Kidney (tissue), 14 donors: ENCODE measurements around the gene IRX4. TPM values are rescaled to one million over a fixed set of nuclear protein-coding genes. Genes with fewer than 3 reads are reported as not detected.

Experiments
- DNase-seq, 5 donors: peaks; one replicate each; pipeline ENCODE4 v3.0.0-alpha.2; 2013 to 2020
- FAIRE-seq: peaks from 2 replicates; lab custom pipeline; 2012; peaks lifted over from hg19 to GRCh38; lab: Jason Lieb, UNC
- H3K27ac ChIP-seq, 2 donors: one replicate each; pipeline ENCODE4 v1.7.0; 2013; ENCODE audit warnings: low read depth in 2 of 2, low read length in 2 of 2, inconsistent platforms in 1 of 2
- H3K27me3 ChIP-seq: one replicate; pipeline ENCODE4 v1.7.1; 2013; ENCODE audit warnings: low read length, inconsistent platforms; ENCODE audit not compliant: control insufficient read depth, insufficient read depth
- H3K36me3 ChIP-seq, 3 donors: one replicate each; pipeline versions ENCODE4 v1.7.0 to v1.7.1; 2013; ENCODE audit warnings: low read length in 3 of 3, control low read depth in 1 of 3, inconsistent platforms in 1 of 3; ENCODE audit not compliant: insufficient read depth in 3 of 3, control insufficient read depth in 2 of 3
- H3K4me1 ChIP-seq, 3 donors: one replicate each; pipeline versions ENCODE4 v1.7.0 to v1.7.1; 2013; ENCODE audit warnings: low read length in 3 of 3, inconsistent platforms in 1 of 3, low read depth in 1 of 3; ENCODE audit not compliant: control insufficient read depth in 2 of 3, insufficient read depth in 2 of 3
- H3K4me3 ChIP-seq, 3 donors: one replicate each; pipeline versions ENCODE4 v1.7.0 to v1.8.1; 2013; ENCODE audit warnings: low read length in 3 of 3, control low read depth in 1 of 3, inconsistent platforms in 1 of 3
- H3K9ac ChIP-seq, 3 donors: one replicate each; pipeline versions ENCODE4 v1.7.0 to v1.7.1; 2013; ENCODE audit warnings: low read length in 3 of 3, control low read depth in 1 of 3, inconsistent platforms in 1 of 3
- H3K9me3 ChIP-seq, 3 donors: one replicate each; pipeline versions ENCODE4 v1.7.0 to v1.7.1; 2013; ENCODE audit warnings: low read length in 3 of 3, control low read depth in 1 of 3, inconsistent platforms in 1 of 3; ENCODE audit not compliant: control insufficient read depth in 2 of 3, insufficient read depth in 1 of 3
- intact Hi-C: fragments of 100-400 bp; cut with DNase I; formaldehyde crosslinking; loops from one replicate; pipeline ENCODE4 v1.11.1; 2022
- polyA plus RNA-seq: library from polyadenylated mRNA; stranded (reverse); fragments of 350-450 nt; fragmentation: Illumina TruSeq; extraction: RNeasy Lipid Tissue Mini Kit (QIAGEN cat#74804); gene quantifications from one replicate; pipeline ENCODE4 v1.2.3, GENCODE V29; 2014; ENCODE audit warnings: low read depth, low replicate concordance; ENCODE audit not compliant: insufficient read depth
- total RNA-seq: library from RNA; stranded (reverse); fragmentation: NEBNext Ultra II Directional; extraction: Animal tissue kit (Norgen Biotek cat#: 25700); gene quantifications from one replicate; pipeline ENCODE4 v1.2.1, GENCODE V29; 2021
- TF ChIP-seq, protein P1 (sequence below): IDR thresholded peaks from 3 replicates; pipeline ENCODE4 v1.5.1; 2012; ENCODE audit warnings: mild to moderate bottlenecking, moderate library complexity, borderline replicate concordance; ENCODE audit not compliant: insufficient read depth; ENCODE audit errors: extremely low read depth
- donor health status: control.
- donor health status: control.
- donor health status: control.
- donor health status: control.
- donor health status: control.
- donor health status: DM: yes; HTN: yes; CAD: no.
- donor health status: Normal renal cell carcinoma (clear cell type).

The IRX4 gene
- total and polyA plus RNA-seq, 2 donors from 2014 or later, result not detected

DNA sequence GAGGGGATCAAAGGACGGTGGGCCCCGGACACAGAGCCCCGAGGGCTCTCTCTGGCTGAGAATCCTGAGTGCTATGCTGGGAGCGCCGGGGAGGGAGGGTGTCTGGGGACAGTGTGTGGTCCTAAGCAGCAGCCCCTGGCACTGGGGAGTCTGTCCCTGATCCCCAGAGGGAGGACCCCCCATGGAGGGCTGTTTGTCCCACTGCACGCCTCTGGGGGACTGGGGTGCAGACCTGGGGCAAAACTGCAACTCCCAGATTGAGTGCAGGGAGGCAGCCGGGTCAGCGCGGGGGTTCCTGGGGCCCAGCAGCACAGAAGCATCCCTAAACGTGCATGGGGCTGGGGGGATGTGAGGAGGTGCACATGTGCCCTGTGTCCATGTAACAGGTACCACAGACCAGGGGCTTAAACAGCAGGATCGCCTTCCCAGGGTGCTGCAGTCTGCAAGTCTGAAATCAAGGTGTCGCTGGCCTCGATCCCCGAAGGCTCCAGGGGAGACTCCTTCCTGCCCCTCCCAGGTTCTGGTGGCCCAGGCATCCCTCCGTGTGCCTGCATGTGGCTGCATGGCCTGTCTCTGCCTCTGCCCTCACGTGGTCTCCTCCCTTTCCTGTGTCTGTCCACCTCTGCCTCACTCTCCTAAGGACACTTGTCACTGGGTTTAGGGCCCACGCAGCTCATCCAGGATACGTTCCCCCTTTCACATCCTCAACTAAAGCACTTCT lies 35.9 kb upstream of the IRX4 start:
- no peak for FAIRE-seq
- TF ChIP-seq, protein P1, sequence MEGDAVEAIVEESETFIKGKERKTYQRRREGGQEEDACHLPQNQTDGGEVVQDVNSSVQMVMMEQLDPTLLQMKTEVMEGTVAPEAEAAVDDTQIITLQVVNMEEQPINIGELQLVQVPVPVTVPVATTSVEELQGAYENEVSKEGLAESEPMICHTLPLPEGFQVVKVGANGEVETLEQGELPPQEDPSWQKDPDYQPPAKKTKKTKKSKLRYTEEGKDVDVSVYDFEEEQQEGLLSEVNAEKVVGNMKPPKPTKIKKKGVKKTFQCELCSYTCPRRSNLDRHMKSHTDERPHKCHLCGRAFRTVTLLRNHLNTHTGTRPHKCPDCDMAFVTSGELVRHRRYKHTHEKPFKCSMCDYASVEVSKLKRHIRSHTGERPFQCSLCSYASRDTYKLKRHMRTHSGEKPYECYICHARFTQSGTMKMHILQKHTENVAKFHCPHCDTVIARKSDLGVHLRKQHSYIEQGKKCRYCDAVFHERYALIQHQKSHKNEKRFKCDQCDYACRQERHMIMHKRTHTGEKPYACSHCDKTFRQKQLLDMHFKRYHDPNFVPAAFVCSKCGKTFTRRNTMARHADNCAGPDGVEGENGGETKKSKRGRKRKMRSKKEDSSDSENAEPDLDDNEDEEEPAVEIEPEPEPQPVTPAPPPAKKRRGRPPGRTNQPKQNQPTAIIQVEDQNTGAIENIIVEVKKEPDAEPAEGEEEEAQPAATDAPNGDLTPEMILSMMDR, result no peak
- no peak overlapping the region for H3K4me3 ChIP-seq
- peaks cover 0 to 9% (median 0%) of the 10 kb centered on the region in 3 donors for H3K9me3 ChIP-seq
- intact Hi-C loops, result no loop called here
- no peak overlapping the region for H3K27ac ChIP-seq
- no peaks in the 10 kb centered on the region for H3K36me3 ChIP-seq
- H3K4me1 ChIP-seq, result no peaks in the 10 kb centered on the region
- no peaks in the 10 kb centered on the region for H3K27me3 ChIP-seq
- no peak overlapping the region for H3K9ac ChIP-seq
- DNase-seq, result peak in 1 of 5 donors; percentile 31

DNA sequence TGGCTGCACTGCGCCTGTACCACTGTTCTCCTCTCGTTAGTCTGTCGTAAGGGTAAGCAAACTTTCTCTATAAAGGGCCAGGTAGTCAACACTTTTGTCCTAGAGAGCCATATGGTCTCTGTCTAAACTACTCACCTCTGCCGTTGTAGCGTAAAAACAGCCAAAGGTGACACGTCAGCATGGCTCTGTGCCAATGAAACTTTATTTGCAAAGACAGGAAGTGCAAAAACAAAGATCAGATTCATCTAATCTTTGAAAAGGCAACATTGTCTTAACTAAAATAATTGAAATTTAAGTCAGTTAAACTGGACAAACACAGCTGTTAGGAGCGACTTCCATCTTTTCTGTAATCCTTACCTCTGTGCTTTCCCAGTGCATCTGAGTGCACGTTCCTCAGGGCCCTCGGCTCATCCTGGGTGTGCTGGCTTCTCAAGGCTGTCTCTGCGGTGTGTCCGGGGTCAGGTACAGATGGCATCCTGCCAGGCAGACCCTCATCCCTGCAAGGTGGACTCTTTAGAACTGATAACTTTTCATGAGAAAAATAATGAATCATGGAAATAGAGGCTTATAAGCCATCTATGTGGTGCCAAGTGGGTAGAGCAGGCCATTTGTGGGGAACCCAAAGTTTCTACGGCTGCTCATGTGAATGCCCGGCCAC lies 35.2 kb upstream of the IRX4 start:
- H3K9ac ChIP-seq, result no peak overlapping the region
- TF ChIP-seq, protein P1, result no peak
- H3K36me3 ChIP-seq, result no peaks in the 10 kb centered on the region
- no peak overlapping the region for H3K4me3 ChIP-seq
- no peaks in the 10 kb centered on the region for H3K4me1 ChIP-seq
- H3K27me3 ChIP-seq, result no peaks in the 10 kb centered on the region
- DNase-seq (peak in 1 of 5 donors; percentile 9), FAIRE-seq (no peak)
- no peak overlapping the region for H3K27ac ChIP-seq
- peaks cover 0 to 9% (median 0%) of the 10 kb centered on the region in 3 donors for H3K9me3 ChIP-seq
- intact Hi-C loops, result no loop called here

DNA sequence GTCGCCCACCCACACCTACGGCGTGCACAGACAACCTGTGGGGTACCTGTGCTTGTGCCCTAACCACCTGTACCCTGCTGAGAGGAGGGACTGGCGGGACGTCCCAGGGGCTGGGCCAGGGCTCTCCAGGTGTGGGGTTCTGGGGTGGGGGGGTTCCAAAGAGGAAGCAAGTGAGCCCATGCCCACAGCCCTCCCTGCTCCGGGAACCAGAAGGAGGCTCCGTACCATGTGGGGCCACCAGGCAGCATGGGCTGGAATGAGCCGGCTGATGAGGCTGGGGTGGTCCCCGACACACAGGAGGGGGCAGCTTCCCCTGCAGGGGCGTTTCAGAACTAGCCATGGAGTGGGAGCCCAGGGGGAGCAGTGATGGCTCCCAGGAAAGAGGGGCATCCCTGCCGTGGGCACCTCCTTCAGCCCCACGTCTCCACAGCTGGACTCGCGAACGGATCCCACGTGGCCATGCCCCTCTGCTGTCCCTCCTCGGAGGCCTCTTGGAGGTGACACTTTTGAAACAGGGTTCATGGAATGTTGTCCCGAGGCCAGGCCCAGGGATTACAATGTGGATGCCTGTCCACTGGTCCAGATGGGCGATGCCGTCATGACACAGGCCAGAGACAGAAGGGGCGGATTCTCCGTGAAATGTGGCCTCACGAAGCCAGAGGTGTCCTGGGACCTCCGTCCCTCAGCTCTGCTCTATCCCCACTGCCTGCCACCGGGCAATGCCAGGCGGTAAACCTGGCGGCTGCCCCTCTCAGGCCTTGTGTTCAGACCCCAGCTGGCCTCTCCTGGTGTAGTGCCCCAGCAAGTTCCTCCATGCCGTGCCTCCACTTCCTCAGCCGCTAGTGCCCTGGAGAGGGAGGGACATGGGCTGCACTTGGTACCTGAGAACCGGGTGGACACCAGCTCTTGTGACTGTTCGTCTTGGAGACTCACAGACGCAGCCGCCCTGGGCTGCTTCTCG lies 33.6 kb upstream of the IRX4 start:
- FAIRE-seq (no peak), DNase-seq (peak in 1 of 5 donors; percentile 19)
- Histone ChIP-seq H3K9me3 (peaks cover 0 to 9% (median 0%) of the 10 kb centered on the region in 3 donors), H3K36me3 (no peaks in the 10 kb centered on the region), H3K4me3 (no peak overlapping the region), H3K27me3 (no peaks in the 10 kb centered on the region), H3K27ac (no peak overlapping the region), H3K4me1 (no peaks in the 10 kb centered on the region), H3K9ac (no peak overlapping the region)
- intact Hi-C loops, result no loop called here
- TF ChIP-seq, protein P1, result no peak
